DOHH2 (cell line): Measurements from ENCODE around the gene SSH2.

ENCODE experiments used
- H3F3A ChIP-seq: fragments of 200-600 bp; sonication (generic), shearing (Covaris generic); 2 replicates; pipeline ENCODE4 v1.6.0; 2016; ENCODE audit warnings: antibody characterized with exemption, mild to moderate bottlenecking; ENCODE audit not compliant: control insufficient read depth, insufficient read depth
- H3K27ac ChIP-seq: fragments of 200-600 bp; sonication (generic); 2 replicates; pipeline ENCODE4 v1.5.1; 2014; ENCODE audit warnings: low read depth, mild to moderate bottlenecking, low read length, moderate library complexity
- H3K27me3 ChIP-seq: fragments of 200-600 bp; sonication (generic); 2 replicates; pipeline ENCODE4 v1.6.1; 2014; ENCODE audit warnings: mild to moderate bottlenecking, low read length, mixed read lengths; ENCODE audit not compliant: control insufficient read depth
- H3K36me3 ChIP-seq: fragments of 200-600 bp; sonication (generic); 2 replicates; pipeline ENCODE4 v1.6.1; 2014; ENCODE audit warnings: mild to moderate bottlenecking, low read length, moderate library complexity, mixed read lengths; ENCODE audit not compliant: control insufficient read depth
- H3K4me1 ChIP-seq: fragments of 200-600 bp; sonication (generic); 2 replicates; pipeline ENCODE4 v1.6.1; 2014; ENCODE audit warnings: mild to moderate bottlenecking, low read length, mixed read lengths; ENCODE audit not compliant: control insufficient read depth
- H3K4me2 ChIP-seq: fragments of 200-600 bp; sonication (generic); 2 replicates; pipeline ENCODE4 v1.6.0; 2014; ENCODE audit warnings: mild to moderate bottlenecking, low read length, moderate library complexity
- H3K4me3 ChIP-seq: fragments of 200-600 bp; sonication (generic); 2 replicates; pipeline ENCODE4 v1.5.1; 2014; ENCODE audit warnings: mild to moderate bottlenecking, low read length, mixed read lengths
- H3K79me2 ChIP-seq: fragments of 200-600 bp; sonication (generic); 2 replicates; pipeline ENCODE4 v1.6.1; 2014; ENCODE audit warnings: mild to moderate bottlenecking, low read length, mixed read lengths; ENCODE audit not compliant: control insufficient read depth
- H3K9me2 ChIP-seq: fragments of 200-600 bp; sonication (generic); replicated peaks from 2 replicates; pipeline ENCODE4 v1.6.1; 2014; ENCODE audit warnings: mild to moderate bottlenecking, low read length, mixed read lengths; ENCODE audit not compliant: control insufficient read depth
- H3K9me3 ChIP-seq: fragments of 200-600 bp; sonication (generic); 2 replicates; pipeline ENCODE4 v1.6.1; 2014; ENCODE audit warnings: antibody characterized with exemption, low read length, mixed read lengths; ENCODE audit not compliant: control insufficient read depth, insufficient read depth
- H4K20me1 ChIP-seq: fragments of 200-600 bp; sonication (generic); 2 replicates; pipeline ENCODE4 v1.6.0; 2014; ENCODE audit warnings: low read depth, mild to moderate bottlenecking, antibody characterized with exemption, low read length, moderate library complexity; ENCODE audit not compliant: control insufficient read depth, insufficient read depth
- CTCF ChIP-seq: fragments of 200-600 bp; sonication (generic); IDR thresholded peaks from one replicate; pipeline ENCODE4 v1.5.1; 2014; ENCODE audit warnings: antibody characterized with exemption, mild to moderate bottlenecking, low read depth, low read length; ENCODE audit not compliant: poor library complexity, severe bottlenecking
- EZH2phosphoT487 ChIP-seq: fragments of 200-600 bp; sonication (generic); IDR thresholded peaks from 2 replicates; pipeline ENCODE4 v1.6.1; 2017; ENCODE audit warnings: borderline replicate concordance, mild to moderate bottlenecking, antibody characterized with exemption, low read length, moderate library complexity, mixed read lengths

Gene SSH2

GRCh38 chr17:29892201-29892600 is 37.8 kb downstream of the SSH2 start:
- Histone ChIP-seq H3K36me3 (no peaks in the 10 kb centered on the region), H3K9me2 (no peaks in the 10 kb centered on the region), H3K79me2 (peaks cover 70% of the 10 kb centered on the region), H3F3A (0 out of 2 replicates have a peak, but pooled peaks cover 3% of the 10 kb centered on the region), H4K20me1 (no peaks in the 10 kb centered on the region), H3K4me3 (no peak overlapping the region), H3K9me3 (no peaks in the 10 kb centered on the region), H3K4me1 (no peaks in the 10 kb centered on the region), H3K27ac (no peak overlapping the region), H3K27me3 (no peaks in the 10 kb centered on the region), H3K4me2 (no peak overlapping the region)
- no peak for TF ChIP-seq EZH2phosphoT487
- TF ChIP-seq CTCF: no peak

GRCh38 chr17:29891131-29891530 is 38.9 kb downstream of the SSH2 start:
- Histone ChIP-seq H3K79me2 (peaks cover 70% of the 10 kb centered on the region), H3K4me2 (no peak overlapping the region), H3K9me2 (no peaks in the 10 kb centered on the region), H3K9me3 (no peaks in the 10 kb centered on the region), H3K27me3 (no peaks in the 10 kb centered on the region), H4K20me1 (no peaks in the 10 kb centered on the region), H3K36me3 (no peaks in the 10 kb centered on the region), H3K27ac (no peak overlapping the region), H3F3A (0 out of 2 replicates have a peak, but pooled peaks cover 3% of the 10 kb centered on the region), H3K4me3 (no peak overlapping the region), H3K4me1 (no peaks in the 10 kb centered on the region)
- TF ChIP-seq EZH2phosphoT487: no peak
- no peak for TF ChIP-seq CTCF

GRCh38 chr17:29885031-29885640 is 44.9 kb downstream of the SSH2 start:
- H3K27ac ChIP-seq: no peak overlapping the region
- no peaks in the 10 kb centered on the region for H3K9me2 ChIP-seq
- peaks cover 2% of the 10 kb centered on the region; the same call in 1 of the 2 replicates for H3K36me3 ChIP-seq
- no peak overlapping the region for H3K4me2 ChIP-seq
- peaks cover 80% of the 10 kb centered on the region for H3K79me2 ChIP-seq
- H3K4me1 ChIP-seq: peaks cover 30% of the 10 kb centered on the region
- no peak overlapping the region for H3K4me3 ChIP-seq
- no peak for TF ChIP-seq CTCF
- TF ChIP-seq EZH2phosphoT487: no peak
- no peaks in the 10 kb centered on the region for H4K20me1 ChIP-seq
- H3F3A ChIP-seq: no peaks in the 10 kb centered on the region
- no peaks in the 10 kb centered on the region for H3K9me3 ChIP-seq
- H3K27me3 ChIP-seq: no peaks in the 10 kb centered on the region
